Activated T-cell treated with anti-CD3 and anti-CD28 coated beads for 48 hours (primary cell): Measurements from ENCODE around the gene KCNK16.
A peak's percentile ranks its signal among the peaks of the same experiment; 100 is the strongest.

ENCODE experiments used
- DNase-seq: peaks from one replicate; pipeline ENCODE4 v3.0.0-alpha.2; 2020; ENCODE audit warnings: low read depth

KCNK16 gene

GRCh38 chr6:39322306-39322850 lies at the start of gene KCNK16:
Gene KCNK16, minus strand, starts transcription at chr6:39322702. Its CDS starts 162 bp downstream, at chr6:39322540.
- no peak for DNase-seq

DNA sequence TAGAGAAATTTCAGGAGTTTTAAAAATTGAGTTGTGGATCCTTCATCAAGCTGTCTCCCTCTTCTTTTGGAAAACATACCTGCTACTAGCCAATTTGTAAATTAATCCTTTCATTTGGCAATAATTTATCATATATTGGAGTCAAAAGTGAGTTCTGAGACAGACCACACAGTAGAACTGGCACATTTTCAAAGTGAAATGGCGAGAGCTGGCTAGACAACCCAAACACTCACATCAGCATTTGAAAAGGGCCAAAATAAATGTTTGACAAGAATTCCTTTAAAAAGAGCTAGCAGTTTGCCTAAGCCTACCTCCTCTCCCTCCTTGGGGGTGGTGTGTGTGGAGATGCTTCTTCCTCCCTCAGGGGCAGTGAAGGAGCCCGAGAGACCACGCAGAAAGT lies 47.9 kb upstream of the KCNK16 start:
- DNase-seq = no peak

DNA sequence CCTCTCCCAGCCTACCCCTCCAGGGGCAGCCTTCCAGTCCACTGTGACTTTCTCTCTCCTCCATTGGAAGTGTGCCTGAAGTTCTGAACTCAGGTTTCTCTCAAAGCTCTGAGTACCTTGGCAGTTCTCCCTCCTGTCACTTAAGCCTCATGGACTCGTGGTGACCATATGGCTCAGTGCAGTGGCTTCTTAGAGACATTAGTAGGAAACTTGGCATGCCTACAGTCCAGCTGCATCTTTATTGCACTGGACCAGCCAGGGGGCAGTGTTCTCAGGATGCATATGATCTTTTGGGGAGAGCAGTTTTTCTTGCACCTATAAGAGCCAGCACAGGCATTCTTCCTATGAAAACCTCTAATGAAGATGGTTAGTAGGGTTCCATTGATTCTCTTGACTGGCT lies 47.5 kb upstream of the KCNK16 start:
- no peak for DNase-seq

- no peak for DNase-seq
Measured at GRCh38 chr6:39367700-39368099, 45.2 kb upstream of the KCNK16 start.

DNA sequence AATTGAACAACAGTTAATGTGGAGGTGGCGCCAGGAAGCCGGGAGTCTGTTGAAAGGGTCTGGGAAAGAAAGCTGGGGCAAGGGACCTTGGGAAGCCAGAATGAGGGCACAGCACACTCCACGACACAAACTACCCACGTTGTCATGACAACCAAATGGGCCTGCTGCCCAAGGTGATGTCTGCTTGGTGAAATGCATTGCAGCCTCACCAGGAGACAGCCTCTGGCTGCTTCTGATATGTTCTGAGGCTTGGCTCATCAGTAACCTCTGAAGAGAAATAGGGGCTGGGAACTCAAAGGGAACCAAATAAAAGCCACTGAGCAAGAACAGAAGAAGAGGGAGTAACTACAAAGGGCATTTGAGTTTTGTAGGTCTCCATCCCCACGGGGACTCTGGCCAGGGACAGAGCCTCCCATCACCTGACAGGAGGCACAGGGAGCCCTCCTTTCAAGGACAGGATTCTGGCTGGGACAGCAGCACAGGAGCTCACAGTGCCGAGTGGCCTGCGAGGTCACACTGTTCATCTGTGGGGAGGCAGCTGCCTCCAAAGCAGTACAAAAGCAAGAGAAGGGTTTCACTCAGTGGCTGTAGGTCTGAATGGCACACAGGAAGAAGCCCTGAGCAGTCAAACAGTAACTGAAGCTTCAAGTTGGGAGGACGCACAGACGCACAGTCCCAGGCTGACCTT lies 44.6 kb upstream of the KCNK16 start:
- no peak for DNase-seq

DNA sequence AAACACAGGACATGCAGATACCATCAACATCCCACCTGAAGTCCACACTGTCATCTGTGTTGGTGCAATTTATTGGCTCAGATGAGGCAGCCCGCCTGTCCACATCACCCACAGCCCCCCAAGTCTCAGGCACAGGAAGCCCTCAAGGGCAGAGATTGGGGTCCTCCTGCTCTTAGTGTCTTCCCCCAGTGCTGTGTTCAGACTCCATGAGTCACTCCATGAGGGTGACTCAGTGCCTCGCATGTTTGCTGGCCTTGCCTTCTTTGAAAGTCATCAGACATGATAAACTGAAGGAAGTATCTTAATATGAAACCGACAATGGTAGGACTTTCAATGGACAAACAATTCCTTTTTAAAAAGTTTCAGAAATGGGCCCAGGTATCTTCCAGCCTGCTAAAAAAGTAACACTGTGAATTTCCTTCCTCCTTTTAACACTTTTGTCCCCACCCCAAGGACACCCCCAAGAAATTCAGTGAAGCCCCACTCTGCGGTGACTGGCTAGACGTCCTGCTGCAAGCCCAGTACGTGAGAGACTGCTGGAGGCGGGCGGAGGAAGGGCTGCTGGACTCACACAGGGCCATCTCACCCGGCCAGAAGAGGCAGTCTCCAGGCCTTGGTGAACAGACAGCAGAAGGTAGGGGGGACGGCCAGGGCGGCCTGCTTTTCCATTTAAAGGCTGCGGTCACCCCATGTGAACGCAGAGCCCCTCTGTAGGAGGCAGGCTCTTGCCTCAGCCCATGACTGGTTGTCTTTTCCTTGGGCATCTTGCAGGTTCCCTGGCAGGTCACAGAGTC lies 43.0 kb upstream of the KCNK16 start:
- no peak for DNase-seq

GRCh38 chr6:39363280-39363679 lies 40.8 kb upstream of the KCNK16 start:
- no peak for DNase-seq

- no peak for DNase-seq
Measured at GRCh38 chr6:39362487-39362865, 40.0 kb upstream of the KCNK16 start.

DNA sequence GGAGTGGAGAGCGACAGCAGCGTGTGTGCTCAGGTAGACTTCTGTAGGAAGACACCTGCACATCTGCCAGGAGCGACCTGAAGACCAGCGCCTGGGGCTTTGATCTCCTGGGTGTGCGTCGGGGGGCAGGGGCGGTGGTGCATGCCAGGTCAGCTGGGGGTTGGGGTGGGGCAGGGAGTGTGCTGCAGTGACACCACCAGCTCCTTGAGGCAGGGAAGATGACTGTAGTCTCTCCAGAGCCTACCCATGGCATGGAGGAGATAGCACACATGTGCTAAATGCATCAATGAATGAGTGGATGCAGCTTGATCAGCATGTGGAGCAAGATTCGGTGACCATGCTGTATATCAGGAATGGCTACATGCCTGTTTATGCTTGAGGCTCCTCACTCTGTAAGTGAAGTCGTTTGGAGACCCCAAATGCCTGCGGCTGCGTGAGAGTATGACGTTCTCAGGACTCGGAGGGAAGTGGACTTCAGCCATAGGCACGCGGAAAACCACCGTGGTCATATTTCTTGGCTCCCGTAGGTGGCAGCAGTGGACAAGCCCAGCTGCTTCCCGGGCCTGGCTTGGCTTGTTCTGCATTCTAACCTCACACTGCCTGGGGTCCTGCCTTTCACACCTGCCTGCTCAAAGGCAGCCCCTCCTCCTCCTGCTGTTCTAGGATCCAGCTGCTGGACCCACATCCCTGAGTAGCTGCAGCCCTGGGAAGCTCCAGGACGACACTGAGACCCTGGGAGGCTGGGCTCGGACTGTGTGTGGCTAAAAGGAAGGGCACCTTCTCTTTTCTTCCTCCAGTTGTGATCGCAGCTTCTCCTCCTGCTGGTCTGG lies 39.4 kb upstream of the KCNK16 start:
- peak; percentile 43 for DNase-seq

DNA sequence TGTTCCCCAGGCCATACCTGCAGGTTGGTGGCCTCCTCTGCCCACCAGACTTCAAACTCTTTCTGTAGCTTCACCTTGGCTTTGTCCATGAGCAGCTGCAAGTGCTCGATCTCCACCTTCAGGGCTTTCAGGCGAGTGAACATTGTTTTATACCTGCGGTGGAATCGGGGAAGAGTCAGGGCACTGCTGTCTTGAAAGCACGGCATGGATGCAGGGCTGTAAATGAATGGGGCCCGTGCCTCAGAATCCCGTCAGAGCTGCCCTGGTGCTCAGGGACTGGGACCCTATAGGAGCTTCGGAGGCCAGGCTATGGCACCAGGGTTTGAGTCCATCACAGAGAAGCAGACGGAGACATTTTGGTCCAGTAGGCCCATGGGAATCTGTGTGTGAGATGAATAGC lies 37.9 kb upstream of the KCNK16 start:
- DNase-seq = no peak

DNA sequence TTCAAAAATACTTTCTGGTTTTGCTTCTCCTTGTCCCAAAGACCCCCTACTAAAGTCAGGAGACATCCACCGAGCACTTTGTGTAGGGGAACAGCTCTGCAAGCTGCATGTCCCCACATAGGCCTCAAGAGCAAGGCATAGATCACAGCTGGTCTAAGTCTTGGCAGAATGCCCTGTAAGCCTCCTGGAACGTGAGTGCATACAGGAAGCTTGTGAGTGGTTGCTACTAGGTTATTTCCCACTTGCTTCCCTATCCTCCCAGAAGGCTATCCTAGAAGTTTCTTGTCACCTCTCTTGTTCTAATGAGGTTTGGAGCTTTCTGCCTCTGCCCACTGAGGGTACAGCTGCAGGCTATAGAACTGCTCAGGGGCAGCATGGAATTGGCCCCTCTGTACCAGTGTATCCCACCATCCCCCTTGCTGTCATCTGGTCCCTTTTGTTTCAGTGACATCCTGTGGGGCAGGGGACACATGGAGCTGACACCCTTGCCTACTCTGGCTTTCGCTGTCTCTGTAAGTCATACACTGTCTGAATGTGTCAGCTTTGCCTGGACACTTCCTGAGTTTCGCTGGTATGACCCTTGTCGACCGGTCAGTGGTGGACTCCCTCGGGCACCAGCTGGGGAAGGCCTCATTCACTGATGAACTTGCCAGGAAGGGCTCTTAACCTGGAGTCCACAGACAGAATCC lies 35.6 kb upstream of the KCNK16 start:
- DNase-seq = no peak

DNA sequence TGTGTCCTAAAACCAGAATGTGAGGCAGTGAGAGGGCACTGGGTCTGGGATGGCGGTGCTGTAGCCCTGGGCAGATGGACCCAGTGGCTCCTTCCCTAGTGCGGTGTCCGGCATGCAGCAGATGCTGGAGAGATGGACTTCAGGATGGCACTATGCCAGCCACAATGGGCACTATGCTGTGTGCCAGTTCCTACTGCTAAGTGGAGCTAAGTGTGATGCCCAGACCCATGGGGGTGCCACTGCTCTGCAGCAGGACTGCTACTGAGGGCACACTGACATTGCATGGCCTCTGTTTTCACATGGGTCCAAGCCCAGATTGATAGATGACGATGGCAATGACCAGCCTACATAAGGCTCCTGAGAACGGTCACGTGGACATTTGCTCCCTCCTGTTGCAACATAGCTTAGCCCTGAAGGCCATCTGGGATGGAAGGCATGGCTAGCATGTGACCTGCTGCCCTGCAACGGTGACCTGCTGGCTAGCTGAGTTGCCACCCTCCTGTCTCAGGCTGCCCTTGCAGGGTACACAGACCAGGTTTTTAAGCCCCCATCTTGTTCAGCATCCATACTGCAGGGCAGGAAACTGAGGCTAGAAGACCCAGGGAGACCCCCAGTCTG lies 31.3 kb upstream of the KCNK16 start:
- no peak for DNase-seq

DNA sequence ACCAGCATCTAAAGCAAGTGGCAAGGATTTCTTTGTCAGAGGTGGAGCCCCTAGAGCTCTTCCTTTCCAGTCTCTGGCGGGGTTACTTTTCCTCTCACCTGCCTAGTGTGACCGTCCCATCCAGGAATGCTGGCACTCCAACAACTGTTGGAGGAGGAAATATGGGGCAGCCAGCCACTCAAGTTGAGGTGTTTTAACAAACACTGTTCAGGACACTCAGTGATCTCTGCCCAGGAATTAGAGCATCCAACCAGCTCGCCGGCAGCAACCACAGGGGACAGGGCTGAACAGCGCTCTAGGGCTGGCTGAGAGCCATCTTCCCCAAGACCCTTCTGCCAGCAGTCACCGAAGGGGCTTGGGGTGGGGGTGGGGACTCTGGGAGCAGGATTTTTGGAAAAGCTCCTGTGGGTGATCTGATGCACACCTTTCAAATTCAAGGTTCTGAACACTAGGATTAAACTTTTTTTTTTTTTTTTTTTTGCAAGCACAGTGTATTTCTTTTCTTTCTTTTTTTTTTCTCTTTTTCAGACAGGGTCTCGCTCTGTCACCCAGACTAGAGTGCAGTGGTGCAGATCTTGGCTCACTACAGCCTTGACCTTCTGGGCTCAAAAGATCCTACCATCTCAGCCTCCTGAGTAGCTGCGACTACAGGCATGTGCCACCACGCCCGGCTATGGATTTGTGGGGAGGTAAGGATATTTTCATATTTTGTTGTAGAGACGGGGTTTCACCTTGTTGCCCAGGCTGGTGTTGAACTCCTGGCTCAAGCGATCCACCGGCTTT lies 28.4 kb upstream of the KCNK16 start:
- no peak for DNase-seq

DNA sequence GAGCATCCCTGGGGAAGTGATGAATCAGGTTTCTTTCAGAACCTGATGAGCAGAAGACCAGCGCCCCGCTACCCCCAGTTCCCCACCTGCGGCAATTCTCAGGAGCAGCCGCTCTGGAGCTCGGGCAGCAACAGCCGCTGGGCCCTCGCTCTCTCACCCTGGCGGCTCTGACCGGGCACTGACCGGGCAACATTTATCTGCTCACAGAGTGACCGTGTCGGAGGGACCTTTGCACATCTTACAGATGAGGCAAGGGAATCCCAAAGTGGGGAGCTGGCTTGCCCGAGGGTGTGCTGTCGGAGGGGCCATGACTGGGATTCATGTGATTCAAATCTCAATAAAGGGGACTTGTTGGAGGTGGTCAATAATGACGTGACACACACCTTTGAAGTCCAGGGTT lies 26.2 kb upstream of the KCNK16 start:
- no peak for DNase-seq

DNA sequence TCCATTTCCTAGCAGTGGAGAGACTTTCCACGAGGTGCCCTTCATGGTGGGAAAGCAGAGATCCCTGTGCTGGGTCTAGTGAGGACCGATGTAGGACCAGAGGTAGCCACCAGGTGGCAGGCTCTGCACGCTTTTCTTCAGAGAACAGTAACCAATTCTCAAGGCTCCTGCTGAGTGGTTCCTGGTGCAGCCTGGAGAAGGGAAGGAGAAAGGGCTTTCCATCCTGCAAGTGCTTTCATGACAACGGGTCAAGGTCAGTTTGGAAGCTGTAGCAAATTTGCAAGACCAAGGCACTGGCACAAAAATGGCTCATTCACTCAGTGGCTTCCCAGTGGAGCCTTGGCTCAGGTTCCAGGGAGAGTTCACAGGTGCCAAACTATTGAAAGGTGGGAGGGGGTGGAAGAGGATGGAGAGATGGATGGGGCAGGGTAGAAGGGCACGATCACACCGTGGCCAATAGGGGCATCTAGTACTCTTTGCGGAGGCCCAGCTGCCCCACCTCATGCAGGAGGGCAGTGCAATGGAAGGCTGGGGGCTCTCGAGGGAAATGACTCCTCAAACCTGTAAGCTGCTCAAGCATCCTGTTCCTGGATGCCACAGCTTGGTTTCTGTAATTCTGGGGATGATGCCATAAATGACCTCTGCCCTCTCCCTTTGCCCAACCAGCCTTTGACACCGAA lies 25.5 kb upstream of the KCNK16 start:
- DNase-seq = peak; percentile 46

- DNase-seq = no peak
Measured at GRCh38 chr6:39347206-39347605, 24.7 kb upstream of the KCNK16 start.

- DNase-seq = no peak
Measured at GRCh38 chr6:39344821-39345280, 22.3 kb upstream of the KCNK16 start.

GRCh38 chr6:39343396-39343870 lies 20.9 kb upstream of the KCNK16 start:
- DNase-seq = no peak

- DNase-seq = no peak
Measured at GRCh38 chr6:39342692-39343395, 20.3 kb upstream of the KCNK16 start.
